Osteocyte (in vitro differentiated cells): ENCODE measurements around the gene BCLAF3. TPM values are rescaled to one million over a fixed set of nuclear protein-coding genes. Genes with fewer than 3 reads are reported as not detected.

Source experiments
- DNase-seq: peaks from one replicate; pipeline ENCODE4 v3.0.0; 2021; ENCODE audit warnings: mixed read lengths; ENCODE audit not compliant: unreplicated experiment; ENCODE audit errors: extremely low spot score
- H3K27ac Mint-ChIP-seq: one replicate; pipeline ENCODE4 v1.8.0; 2021; ENCODE audit warnings: mild to moderate bottlenecking, mixed read lengths; ENCODE audit not compliant: unreplicated experiment
- H3K27me3 Mint-ChIP-seq: one replicate; pipeline ENCODE4 v1.8.0; 2021; ENCODE audit warnings: mixed read lengths; ENCODE audit not compliant: unreplicated experiment
- H3K36me3 Mint-ChIP-seq: one replicate; pipeline ENCODE4 v1.8.0; 2021; ENCODE audit warnings: mixed read lengths; ENCODE audit not compliant: unreplicated experiment
- H3K4me1 Mint-ChIP-seq: one replicate; pipeline ENCODE4 v1.8.0; 2021; ENCODE audit warnings: mixed read lengths; ENCODE audit not compliant: unreplicated experiment
- H3K4me3 Mint-ChIP-seq: one replicate; pipeline ENCODE4 v1.8.0; 2021; ENCODE audit warnings: mild to moderate bottlenecking, moderate library complexity, mixed read lengths; ENCODE audit not compliant: unreplicated experiment
- H3K9me3 Mint-ChIP-seq: one replicate; pipeline ENCODE4 v1.8.0; 2021; ENCODE audit warnings: mixed read lengths; ENCODE audit not compliant: unreplicated experiment
- CTCF ChIP-seq: fragments of 200-600 bp; sonication (generic); IDR thresholded peaks from 2 replicates; pipeline ENCODE4 v1.5.0; 2021; ENCODE audit warnings: antibody characterized with exemption, mild to moderate bottlenecking, moderate library complexity
- microRNA-seq: library from miRNA; unstranded; fragments of <30 nt; microRNA quantifications from one replicate; pipeline ENCODE4 v1.1.0, GENCODE V29; 2020; ENCODE audit not compliant: unreplicated experiment
- total RNA-seq: library from RNA; stranded (reverse); gene quantifications from 2 replicates; pipeline ENCODE4 v1.2.1, GENCODE V29; 2021

The BCLAF3 gene
- total RNA-seq, 1 donor from 2014 or later, result 11.5 TPM

- Mint-ChIP-seq H3K4me3 (no peak overlapping the region), H3K9me3 (peaks cover 9% of the 10 kb centered on the region), H3K36me3 (peaks cover 5% of the 10 kb centered on the region), H3K4me1 (peaks cover 11% of the 10 kb centered on the region), H3K27me3 (no peaks in the 10 kb centered on the region), H3K27ac (no peak overlapping the region)
- TF ChIP-seq CTCF, result no peak
- DNase-seq, result no peak
These were observed 36.3 kb downstream of the BCLAF3 start for GRCh38 chrX:19954335-19955096.

- peaks cover 11% of the 10 kb centered on the region for H3K36me3 Mint-ChIP-seq
- no peak for TF ChIP-seq CTCF
- no peak for DNase-seq
- H3K27me3 Mint-ChIP-seq, result no peaks in the 10 kb centered on the region
- peaks cover 6% of the 10 kb centered on the region for H3K9me3 Mint-ChIP-seq
- H3K4me1 Mint-ChIP-seq, result peaks cover 11% of the 10 kb centered on the region
- H3K27ac Mint-ChIP-seq, result no peak overlapping the region
- H3K4me3 Mint-ChIP-seq, result no peak overlapping the region
These were observed 37.7 kb downstream of the BCLAF3 start for GRCh38 chrX:19953145-19953544.

GRCh38 chrX:19949340-19949739, 41.5 kb downstream of the BCLAF3 start:
- no peak for DNase-seq
- no peak for TF ChIP-seq CTCF
- no peaks in the 10 kb centered on the region for H3K27me3 Mint-ChIP-seq
- no peak overlapping the region for H3K27ac Mint-ChIP-seq
- peaks cover under 1% of the 10 kb centered on the region for H3K4me1 Mint-ChIP-seq
- no peak overlapping the region for H3K4me3 Mint-ChIP-seq
- peaks cover 20% of the 10 kb centered on the region for H3K36me3 Mint-ChIP-seq
- H3K9me3 Mint-ChIP-seq, result peaks cover 14% of the 10 kb centered on the region

- peaks cover 14% of the 10 kb centered on the region for H3K9me3 Mint-ChIP-seq
- H3K4me3 Mint-ChIP-seq, result no peak overlapping the region
- DNase-seq, result no peak
- H3K27me3 Mint-ChIP-seq, result no peaks in the 10 kb centered on the region
- no peak overlapping the region for H3K27ac Mint-ChIP-seq
- H3K4me1 Mint-ChIP-seq, result no peaks in the 10 kb centered on the region
- TF ChIP-seq CTCF, result no peak
- H3K36me3 Mint-ChIP-seq, result peaks cover 18% of the 10 kb centered on the region
These were observed 43.2 kb downstream of the BCLAF3 start for GRCh38 chrX:19947612-19948011.

Small RNA genes lying within 50 kb of the gene (microRNA-seq; reads per million reads assigned to microRNA genes)
- 35.1 reads per million, percentile 40 among the genes with 10 or more reads in this experiment for gene MIR23C

Other genes with a start within 250 kb of the BCLAF3 start
- 48.1 and 52.7 TPM in 2 replicates for gene SH3KBP1, start 103.5 kb downstream of the BCLAF3 start, total RNA-seq
- gene MAP7D2, start 125.8 kb upstream of the BCLAF3 start, total RNA-seq, result 0.10 and 0.11 TPM in 2 replicates
- gene EIF1AX, start 150.8 kb upstream of the BCLAF3 start, total RNA-seq, result 59.5 and 61.1 TPM in 2 replicates